Naive thymus-derived CD8-positive, alpha-beta T cell (primary cell): ENCODE data around the gene ALPK3. TPM values are rescaled to one million over a fixed set of nuclear protein-coding genes. Genes with fewer than 3 reads are reported as not detected.

Experiments used
- ATAC-seq, 2 donors: fragments of 150-1000 bp; cut with Tn5 transposase in 1 of 2; sonication (Bioruptor Pico), chemical (Tn5 transposase) in 1 of 2; 1 replicate in 1 of 2; 2 replicates in 1 of 2; pipeline ENCODE4 v1.10.0; 2021; ENCODE audit warnings: mild to moderate bottlenecking in 2 of 2, moderate library complexity in 2 of 2
- POLR2A ChIA-PET: fragments of 350-600 bp; sonication (Branson Sonifier 250); formaldehyde crosslinking; loops from one replicate; lab custom pipeline; 2021; ENCODE audit warnings: antibody characterized with exemption; lab: Charles Lee
- DNase-seq, 10 donors: peaks; one replicate each; pipeline versions ENCODE4 v3.0.0 to v3.0.0-alpha.2; 2020 to 2022
- H3K27ac Mint-ChIP-seq, 10 donors: one replicate each; pipeline ENCODE4 v1.8.0; 2020 to 2022; ENCODE audit warnings: mild to moderate bottlenecking in 10 of 10, mixed read lengths in 10 of 10, moderate library complexity in 4 of 10, inconsistent platforms in 1 of 10
- H3K27me3 Mint-ChIP-seq, 5 donors: one replicate each; pipeline ENCODE4 v1.8.0; 2021 to 2022; ENCODE audit warnings: mixed read lengths in 5 of 5
- H3K36me3 Mint-ChIP-seq, 3 donors: one replicate each; pipeline ENCODE4 v1.8.0; 2020 to 2022; ENCODE audit warnings: mixed read lengths in 3 of 3, mild to moderate bottlenecking in 2 of 3, inconsistent platforms in 1 of 3
- H3K4me1 Mint-ChIP-seq, 4 donors: one replicate each; pipeline ENCODE4 v1.8.0; 2021 to 2022; ENCODE audit warnings: mixed read lengths in 4 of 4
- H3K4me3 Mint-ChIP-seq, 10 donors: one replicate each; pipeline ENCODE4 v1.8.0; 2020 to 2022; ENCODE audit warnings: mild to moderate bottlenecking in 10 of 10, mixed read lengths in 10 of 10, moderate library complexity in 6 of 10, inconsistent platforms in 1 of 10
- H3K9me3 Mint-ChIP-seq, 9 donors: one replicate each; pipeline ENCODE4 v1.8.0; 2020 to 2022; ENCODE audit warnings: mixed read lengths in 9 of 9, mild to moderate bottlenecking in 3 of 9, inconsistent platforms in 1 of 9, moderate library complexity in 1 of 9
- polyA plus RNA-seq, 3 donors: library from polyadenylated mRNA; unstranded; fragments of 300-500 nt; fragmentation: Illumina TruSeq; gene quantifications; one replicate each; pipeline ENCODE4 v1.2.3, GENCODE V29; 2021
- total RNA-seq, 8 experiments: library from RNA in 2 of 8; stranded (reverse) in 2 of 8; gene quantifications; one replicate each; pipeline ENCODE4 v1.2.3 and lab custom pipeline; 2021 to 2026

Gene ALPK3
- total and polyA plus RNA-seq, 5 experiments from 2014 or later = 0.01 to 0.29 (median 0.11) TPM; not detected in 2

GRCh38 chr15:84914351-84914750 lies 97.2 kb downstream of the ALPK3 start:
- Mint-ChIP-seq H3K27me3 (peaks cover 2 to 16% (median 9%) of the 10 kb centered on the region in 5 donors), H3K4me1 (peaks cover 0 to 10% (median 3%) of the 10 kb centered on the region in 4 donors), H3K27ac (no peak overlapping the region), H3K36me3 (no peaks in the 10 kb centered on the region), H3K9me3 (peaks cover 0 to 2% (median 0%) of the 10 kb centered on the region in 9 donors), H3K4me3 (no peak overlapping the region)
- no peak for ATAC-seq
- DNase-seq = no peak
- POLR2A ChIA-PET = no interaction called here

GRCh38 chr15:84914909-84915605 lies 97.9 kb downstream of the ALPK3 start:
- Mint-ChIP-seq H3K27ac (peak overlapping the region in 3 of 10 donors; percentile 35 to 86 (median 69)), H3K9me3 (peaks cover 0 to 2% (median 0%) of the 10 kb centered on the region in 9 donors), H3K4me3 (no peak overlapping the region), H3K4me1 (peaks cover 0 to 10% (median 3%) of the 10 kb centered on the region in 4 donors), H3K36me3 (no peaks in the 10 kb centered on the region), H3K27me3 (peaks cover 2 to 16% (median 9%) of the 10 kb centered on the region in 5 donors)
- no peak for DNase-seq
- POLR2A ChIA-PET = no interaction called here
- peak; percentile 61 to 79 for ATAC-seq

- Mint-ChIP-seq H3K4me3 (no peak overlapping the region), H3K36me3 (no peaks in the 10 kb centered on the region), H3K27me3 (peaks cover 2 to 16% (median 9%) of the 10 kb centered on the region in 5 donors), H3K9me3 (peaks cover 0 to 2% (median 0%) of the 10 kb centered on the region in 9 donors), H3K27ac (peak overlapping the region in 1 of 10 donors; percentile 35), H3K4me1 (peaks cover 0 to 10% (median 3%) of the 10 kb centered on the region in 4 donors)
- DNase-seq (no peak), ATAC-seq (no peak)
- POLR2A ChIA-PET = no interaction called here
Measured at GRCh38 chr15:84915606-84915958, 98.4 kb downstream of the ALPK3 start.

- POLR2A ChIA-PET = no interaction called here
- DNase-seq (no peak), ATAC-seq (no peak)
- peaks cover 0 to 10% (median 3%) of the 10 kb centered on the region in 4 donors for H3K4me1 Mint-ChIP-seq
- H3K27me3 Mint-ChIP-seq = peaks cover 2 to 16% (median 8%) of the 10 kb centered on the region in 5 donors
- H3K4me3 Mint-ChIP-seq = no peak overlapping the region
- no peaks in the 10 kb centered on the region for H3K36me3 Mint-ChIP-seq
- peaks cover 0 to 2% (median 0%) of the 10 kb centered on the region in 9 donors for H3K9me3 Mint-ChIP-seq
- H3K27ac Mint-ChIP-seq = no peak overlapping the region
Measured at GRCh38 chr15:84917452-84917851, 100.3 kb downstream of the ALPK3 start.

- H3K4me3 Mint-ChIP-seq = no peak overlapping the region
- DNase-seq = no peak
- peaks cover 0 to 10% (median 3%) of the 10 kb centered on the region in 4 donors for H3K4me1 Mint-ChIP-seq
- H3K27ac Mint-ChIP-seq = peak overlapping the region in 2 of 10 donors; percentile 2 to 21
- peaks cover 2 to 16% (median 6%) of the 10 kb centered on the region in 5 donors for H3K27me3 Mint-ChIP-seq
- POLR2A ChIA-PET = no interaction called here
- no peak for ATAC-seq
- H3K9me3 Mint-ChIP-seq = peaks cover 0 to 2% (median 0%) of the 10 kb centered on the region in 9 donors
- no peaks in the 10 kb centered on the region for H3K36me3 Mint-ChIP-seq
Measured at GRCh38 chr15:84919106-84919667, 102.0 kb downstream of the ALPK3 start.

- ATAC-seq (no peak), DNase-seq (no peak)
- no peaks in the 10 kb centered on the region for H3K36me3 Mint-ChIP-seq
- POLR2A ChIA-PET = no interaction called here
- no peaks in the 10 kb centered on the region for H3K9me3 Mint-ChIP-seq
- peaks cover 0 to 2% (median 0%) of the 10 kb centered on the region in 4 donors for H3K4me1 Mint-ChIP-seq
- peaks cover 0 to under 1% (median 0%) of the 10 kb centered on the region in 5 donors for H3K27me3 Mint-ChIP-seq
- H3K27ac Mint-ChIP-seq = no peak overlapping the region
- no peak overlapping the region for H3K4me3 Mint-ChIP-seq
Measured at GRCh38 chr15:84921121-84921520, 104.0 kb downstream of the ALPK3 start.

GRCh38 chr15:84922530-84922929 lies 105.4 kb downstream of the ALPK3 start:
- no peak for DNase-seq
- POLR2A ChIA-PET = no interaction called here
- Mint-ChIP-seq H3K27ac (no peak overlapping the region), H3K4me1 (peaks cover 0 to 2% (median 0%) of the 10 kb centered on the region in 4 donors), H3K36me3 (no peaks in the 10 kb centered on the region), H3K9me3 (no peaks in the 10 kb centered on the region), H3K27me3 (no peaks in the 10 kb centered on the region), H3K4me3 (no peak overlapping the region)
- ATAC-seq = no peak

Other genes with a start within 250 kb of the ALPK3 start
- 10 to 100 TPM; 10.5 to 13.6 TPM for gene ZSCAN2, start 216.3 kb upstream of the ALPK3 start, total RNA-seq
- 10 to 100 TPM in 1 of 3 donors, 1 to 10 TPM in 2; 5.1 to 10.1 (median 7.4) TPM for gene ZSCAN2, start 216.3 kb upstream of the ALPK3 start, polyA plus RNA-seq
- 10 to 100 TPM; 38.3 to 43.2 TPM for gene WDR73, start 163.1 kb upstream of the ALPK3 start, total RNA-seq
- 10 to 100 TPM; 12.2 to 18.8 (median 17.9) TPM for gene WDR73, start 163.1 kb upstream of the ALPK3 start, polyA plus RNA-seq
- gene NMB, start 159.2 kb upstream of the ALPK3 start, total RNA-seq = 1 to 10 TPM; 1.6 to 2.1 TPM
- 1 to 10 TPM; 1.9 to 5.7 (median 3.3) TPM for gene NMB, start 159.2 kb upstream of the ALPK3 start, polyA plus RNA-seq
- gene SEC11A, start 101.2 kb upstream of the ALPK3 start, total RNA-seq = 10 to 100 TPM; 68.3 to 70.6 TPM
- 100 to 1,000 TPM; 103 to 128 (median 119) TPM for gene SEC11A, start 101.2 kb upstream of the ALPK3 start, polyA plus RNA-seq
- 10 to 100 TPM; 39.6 to 40.7 TPM for gene ZNF592, start 68.8 kb upstream of the ALPK3 start, total RNA-seq
- gene ZNF592, start 68.8 kb upstream of the ALPK3 start, polyA plus RNA-seq = 1 to 10 TPM; 3.2 to 9.4 (median 4.1) TPM
- gene SLC28A1, start 67.3 kb downstream of the ALPK3 start, total RNA-seq = not detected
- not detected for gene SLC28A1, start 67.3 kb downstream of the ALPK3 start, polyA plus RNA-seq
- 10 to 100 TPM; 24.7 to 32.3 TPM for gene PDE8A, start 164.5 kb downstream of the ALPK3 start, total RNA-seq
- gene PDE8A, start 164.5 kb downstream of the ALPK3 start, polyA plus RNA-seq = 1 to 10 TPM in 1 of 3 donors, under 1 TPM in 2; 0.90 to 3.0 (median 0.93) TPM